ENCODE measurements around the gene ZBTB40.

- TF ChIP-seq CTCF (IDR thresholded peaks at IDR 0.05 in 2 of 3, conservative IDR thresholded peaks at IDR 0.05 in 1 of 3; ENCODE audit: insufficient read depth in 2 of 3, low read depth in 1 of 3, low read length in 3 of 3) (no peak), CC2D1A (IDR thresholded peaks at IDR 0.05) (no peak)
These were observed 6.2 kb downstream of the ZBTB40 start for GRCh38 chr1:22457836-22458235.

Data from K562 (cell line).